MM.1S (cell line): ENCODE measurements around the gene GIPC1.

ENCODE experiments used
- CTCF ChIP-seq: fragments of 300-600 bp; sonication (generic); IDR thresholded peaks from 2 replicates; pipeline ENCODE4 v1.5.1; 2016; ENCODE audit warnings: antibody characterized with exemption, low read length, mixed read lengths
- EZH2 ChIP-seq: fragments of 300-600 bp; sonication (generic); optimal IDR thresholded peaks from 2 replicates; pipeline ENCODE3; 2017; ENCODE audit warnings: low read depth, mild to moderate bottlenecking, antibody characterized with exemption, low read length, mixed read lengths
- EZH2phosphoT487 ChIP-seq: fragments of 300-600 bp; sonication (generic); IDR thresholded peaks from 2 replicates; pipeline ENCODE4 v1.6.1; 2018; ENCODE audit warnings: antibody characterized with exemption, low read length

DNA sequence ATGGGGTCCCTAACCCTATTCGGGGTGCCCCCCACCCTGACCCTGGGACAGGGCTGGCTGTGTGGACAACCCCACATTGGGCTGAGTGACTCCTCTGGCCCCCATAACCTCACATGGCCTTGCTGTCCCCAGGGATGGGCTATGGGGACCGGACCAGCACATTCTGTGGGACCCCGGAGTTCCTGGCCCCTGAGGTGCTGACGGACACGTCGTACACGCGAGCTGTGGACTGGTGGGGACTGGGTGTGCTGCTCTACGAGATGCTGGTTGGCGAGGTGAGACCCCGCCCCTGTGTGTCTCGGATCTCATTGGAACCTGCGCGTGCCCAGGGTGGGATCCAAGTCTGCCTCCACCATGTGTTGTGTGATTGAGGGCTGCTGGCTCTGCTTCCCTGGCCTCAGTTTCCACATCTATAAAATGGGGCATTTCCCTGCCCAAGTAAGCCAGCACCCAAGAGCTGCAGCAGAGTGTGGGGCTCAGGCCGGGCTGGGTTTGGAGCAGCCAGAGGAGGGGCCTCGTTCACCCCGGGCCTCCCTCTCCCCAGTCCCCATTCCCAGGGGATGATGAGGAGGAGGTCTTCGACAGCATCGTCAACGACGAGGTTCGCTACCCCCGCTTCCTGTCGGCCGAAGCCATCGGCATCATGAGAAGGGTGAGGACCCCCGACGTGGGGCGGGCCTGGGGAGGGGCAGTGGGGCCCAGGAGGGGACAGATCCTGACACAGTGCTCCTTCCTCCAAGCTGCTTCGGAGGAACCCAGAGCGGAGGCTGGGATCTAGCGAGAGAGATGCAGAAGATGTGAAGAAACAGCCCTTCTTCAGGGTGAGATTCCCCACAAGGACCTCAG lies 25.7 kb downstream of the GIPC1 start:
- TF ChIP-seq EZH2 (no peak), CTCF (no peak), EZH2phosphoT487 (no peak)
